GM12891 (cell line): ENCODE measurements around the gene SPATA9.

Source experiments
- DNase-seq: peaks from one replicate; pipeline ENCODE4 v3.0.0; 2011; ENCODE audit warnings: low spot score; ENCODE audit not compliant: insufficient read length
- FAIRE-seq: peaks from 2 replicates; lab custom pipeline; 2011; peaks lifted over from hg19 to GRCh38; lab: Jason Lieb, UNC
- PAX5 ChIP-seq: IDR thresholded peaks from 2 replicates; pipeline ENCODE4 v1.6.1; 2011; ENCODE audit warnings: low read length, moderate library complexity, mild to moderate bottlenecking; ENCODE audit not compliant: insufficient read depth, severe bottlenecking
- POLR2A ChIP-seq: IDR thresholded peaks from 2 replicates; pipeline ENCODE4 v1.6.1; 2011; ENCODE audit warnings: low read depth, low read length, control low read depth
- POLR2AphosphoS5 ChIP-seq: IDR thresholded peaks from 2 replicates; pipeline ENCODE4 v1.6.1; 2011; ENCODE audit warnings: low read depth, low read length, control low read depth
- POU2F2 ChIP-seq: IDR thresholded peaks from 2 replicates; pipeline ENCODE4 v1.6.1; 2011; ENCODE audit warnings: low read depth, mild to moderate bottlenecking, control low read depth, low read length, moderate library complexity
- SPI1 ChIP-seq: IDR thresholded peaks from 2 replicates; pipeline ENCODE4 v1.6.1; 2011; ENCODE audit warnings: low read depth, low read length, control low read depth
- TAF1 ChIP-seq: IDR thresholded peaks from 2 replicates; pipeline ENCODE4 v1.6.1; 2011; ENCODE audit warnings: low read depth, low read length, control low read depth

SPATA9 gene

GRCh38 chr5:95628933-95629332 is 53.9 kb downstream of the SPATA9 start:
- TF ChIP-seq POU2F2 (no peak), SPI1 (no peak), PAX5 (no peak), POLR2A (no peak), POLR2AphosphoS5 (no peak)
- FAIRE-seq (no peak), DNase-seq (no peak)

DNA sequence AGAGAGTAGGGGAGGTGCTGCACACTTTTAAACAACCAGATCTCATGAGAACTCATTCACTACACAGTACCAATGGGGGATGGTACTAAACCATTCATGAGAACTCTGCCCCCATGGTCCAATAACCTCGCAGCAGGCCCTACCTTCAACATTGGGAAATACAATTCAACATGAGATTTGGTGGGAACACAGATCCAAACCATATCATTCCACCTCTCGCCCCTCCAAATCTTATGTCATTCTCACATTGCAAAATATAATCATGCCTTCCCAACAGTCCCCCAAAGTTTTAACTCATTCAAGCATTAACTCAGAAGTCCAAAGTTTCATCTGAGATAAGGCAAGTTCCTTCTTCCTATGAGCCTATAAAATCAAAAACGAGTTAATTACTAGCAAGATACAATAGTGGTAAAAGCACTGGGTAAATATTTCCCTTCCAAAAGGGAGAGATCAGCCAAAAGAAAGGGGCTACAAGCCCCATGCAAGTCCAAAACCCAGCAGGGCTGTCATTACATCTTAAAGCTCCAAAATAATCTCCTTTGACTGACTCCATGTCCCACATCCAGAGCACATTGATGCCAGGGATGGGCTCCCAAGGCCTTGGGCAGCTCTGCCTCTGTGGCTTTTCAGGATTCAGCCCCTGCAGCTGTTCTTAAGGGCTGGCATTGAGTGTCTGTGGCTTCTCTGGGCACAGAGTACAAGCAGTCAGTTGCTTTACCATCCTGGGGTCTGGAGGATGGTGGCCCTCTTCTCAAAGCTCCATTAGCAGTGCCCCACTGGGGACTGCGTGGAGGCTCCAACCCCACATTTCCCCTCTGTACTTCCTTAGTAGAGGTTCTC is 54.6 kb downstream of the SPATA9 start:
- DNase-seq (no peak), FAIRE-seq (no peak)
- TF ChIP-seq TAF1 (no peak), PAX5 (no peak), POU2F2 (no peak), POLR2AphosphoS5 (no peak), POLR2A (no peak), SPI1 (no peak)

DNA sequence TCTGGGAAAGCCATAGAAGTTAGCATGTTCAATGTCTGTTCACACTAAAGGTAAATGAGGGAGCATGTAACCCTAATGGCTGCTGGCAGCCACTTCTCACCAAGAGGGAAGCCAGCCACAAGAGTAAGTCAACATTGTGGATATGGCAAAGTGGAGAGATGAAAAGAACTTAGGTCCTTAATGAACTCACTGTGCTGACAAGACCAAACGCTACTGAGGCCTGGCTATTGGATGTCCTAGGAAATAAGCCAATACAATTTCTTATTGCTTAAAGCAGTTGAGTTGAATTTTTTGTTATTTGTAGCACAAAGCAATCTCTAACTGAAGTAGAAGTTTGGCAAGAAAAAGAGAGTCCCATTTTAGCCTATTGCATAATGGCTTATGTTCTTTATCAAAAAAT is 56.1 kb downstream of the SPATA9 start:
- no peak for DNase-seq
- FAIRE-seq = no peak
- no peak for TF ChIP-seq TAF1
- no peak for TF ChIP-seq PAX5
- no peak for TF ChIP-seq POLR2AphosphoS5
- TF ChIP-seq POLR2A = no peak
- TF ChIP-seq POU2F2 = no peak
- no peak for TF ChIP-seq SPI1

DNA sequence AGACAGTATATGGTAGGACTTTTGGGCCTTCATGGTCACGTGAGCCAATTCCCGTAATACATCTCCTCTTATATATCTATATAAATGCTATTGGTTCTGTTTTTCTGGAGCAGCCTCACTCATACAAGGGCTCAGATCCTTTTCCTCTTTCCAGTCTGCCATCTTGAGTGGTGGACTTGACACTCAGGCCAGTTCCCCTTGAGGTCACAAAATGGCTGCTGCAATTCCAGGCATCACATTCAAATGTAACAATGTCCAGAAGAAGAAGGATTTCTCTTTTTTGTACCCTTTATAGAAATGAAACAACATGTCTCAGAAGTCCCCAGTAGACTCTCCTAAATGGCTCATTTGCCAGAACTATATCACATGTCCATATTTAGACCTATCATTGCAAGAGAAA is 58.4 kb downstream of the SPATA9 start:
- FAIRE-seq = no peak
- DNase-seq = no peak
- TF ChIP-seq POLR2AphosphoS5 (no peak), POLR2A (no peak), TAF1 (no peak), SPI1 (no peak), PAX5 (no peak), POU2F2 (no peak)

DNA sequence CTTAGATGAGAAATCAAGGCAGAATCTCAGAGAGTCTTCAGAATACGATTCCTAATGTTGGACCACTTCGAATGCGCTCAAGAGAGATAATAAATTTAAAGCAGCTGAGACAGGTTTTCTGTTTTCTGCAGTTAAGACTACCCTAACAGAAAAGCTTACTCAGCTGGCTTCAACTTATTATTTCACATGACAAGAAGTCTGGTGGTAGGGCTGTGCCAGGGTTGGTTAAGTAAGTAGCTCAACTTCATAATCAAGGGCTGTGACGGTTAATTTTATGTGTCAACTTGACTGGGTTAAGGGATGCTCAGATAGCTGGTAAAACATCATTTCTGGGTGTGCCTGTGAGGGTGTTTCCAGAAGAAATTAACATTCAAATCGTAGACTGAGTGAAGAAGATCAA is 59.1 kb downstream of the SPATA9 start:
- FAIRE-seq (no peak), DNase-seq (no peak)
- TF ChIP-seq PAX5 (no peak), SPI1 (no peak), POU2F2 (no peak), POLR2AphosphoS5 (no peak), POLR2A (no peak), TAF1 (no peak)

DNA sequence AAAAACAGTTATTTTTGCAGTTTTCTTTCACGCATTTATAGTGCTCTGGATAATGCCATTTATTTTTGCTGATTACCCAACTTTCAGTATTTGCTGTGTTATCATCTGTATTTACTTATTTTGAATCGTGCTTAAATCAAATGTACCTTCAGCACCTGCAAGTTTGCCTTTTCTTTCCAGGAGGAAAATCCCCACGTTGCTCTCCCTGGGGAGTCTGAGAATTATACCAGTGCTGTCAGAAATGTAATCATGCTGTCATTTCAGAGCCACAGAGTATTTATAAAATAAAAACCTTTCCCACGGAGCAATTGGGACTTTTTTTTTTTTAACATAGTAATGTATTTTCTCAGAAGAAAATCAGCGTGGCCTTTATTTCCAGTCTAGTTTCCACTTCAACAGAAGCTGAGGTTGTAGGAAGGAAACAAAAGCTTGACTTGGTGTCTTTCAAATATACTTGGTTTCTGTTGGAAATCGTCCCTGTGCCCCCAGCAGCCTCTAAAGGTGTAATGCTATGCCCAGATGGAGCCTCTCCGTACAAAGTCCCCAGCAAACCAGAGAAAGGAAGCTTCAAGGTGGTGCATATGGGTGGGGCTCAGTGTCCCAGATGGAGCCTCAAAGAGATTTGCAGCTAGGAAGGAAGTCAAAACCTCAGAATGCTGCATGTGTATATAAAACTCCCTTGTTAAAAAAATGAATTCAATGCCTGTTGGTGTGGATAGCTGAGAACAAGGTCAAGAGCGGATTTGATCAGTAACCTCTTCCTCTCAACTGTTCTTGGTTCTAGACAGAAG is 60.8 kb downstream of the SPATA9 start:
- FAIRE-seq (peak; percentile 28), DNase-seq (no peak)
- TF ChIP-seq POU2F2 = no peak
- no peak for TF ChIP-seq POLR2AphosphoS5
- no peak for TF ChIP-seq PAX5
- no peak for TF ChIP-seq TAF1
- TF ChIP-seq POLR2A = no peak
- TF ChIP-seq SPI1 = no peak

DNA sequence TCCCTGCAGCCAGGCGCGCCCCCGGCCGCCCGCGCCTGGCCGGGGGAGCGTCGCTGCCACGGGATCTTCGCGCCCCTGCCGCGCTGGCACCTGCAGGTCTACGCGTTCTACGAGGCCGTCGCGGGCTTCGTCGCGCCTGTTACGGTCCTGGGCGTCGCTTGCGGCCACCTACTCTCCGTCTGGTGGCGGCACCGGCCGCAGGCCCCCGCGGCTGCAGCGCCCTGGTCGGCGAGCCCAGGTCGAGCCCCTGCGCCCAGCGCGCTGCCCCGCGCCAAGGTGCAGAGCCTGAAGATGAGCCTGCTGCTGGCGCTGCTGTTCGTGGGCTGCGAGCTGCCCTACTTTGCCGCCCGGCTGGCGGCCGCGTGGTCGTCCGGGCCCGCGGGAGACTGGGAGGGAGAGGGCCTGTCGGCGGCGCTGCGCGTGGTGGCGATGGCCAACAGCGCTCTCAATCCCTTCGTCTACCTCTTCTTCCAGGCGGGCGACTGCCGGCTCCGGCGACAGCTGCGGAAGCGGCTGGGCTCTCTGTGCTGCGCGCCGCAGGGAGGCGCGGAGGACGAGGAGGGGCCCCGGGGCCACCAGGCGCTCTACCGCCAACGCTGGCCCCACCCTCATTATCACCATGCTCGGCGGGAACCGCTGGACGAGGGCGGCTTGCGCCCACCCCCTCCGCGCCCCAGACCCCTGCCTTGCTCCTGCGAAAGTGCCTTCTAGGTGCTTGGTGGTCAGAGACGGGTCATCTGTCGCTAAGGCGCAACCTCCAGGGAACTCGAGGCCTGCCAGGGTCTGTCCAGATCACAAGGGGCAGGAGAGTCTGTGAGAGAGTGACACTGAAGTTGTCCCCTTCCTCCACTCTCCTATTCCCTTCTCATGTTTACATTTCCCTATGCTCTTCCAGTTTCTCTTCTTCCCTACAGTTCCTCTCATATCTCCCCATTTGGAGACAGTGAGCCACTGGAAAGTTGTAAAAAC is 61.6 kb downstream of the SPATA9 start:
- no peak for FAIRE-seq
- peak; percentile 37 for DNase-seq
- TF ChIP-seq PAX5 = no peak
- TF ChIP-seq POLR2A = no peak
- TF ChIP-seq SPI1 = no peak
- TF ChIP-seq POLR2AphosphoS5 = no peak
- no peak for TF ChIP-seq TAF1
- no peak for TF ChIP-seq POU2F2
